Heart left ventricle (tissue), 16 donors: ENCODE data around the gene FAXC. TPM values are rescaled to one million over a fixed set of nuclear protein-coding genes. Genes with fewer than 3 reads are reported as not detected.

Experiments
- ATAC-seq, 4 donors: fragments of 200-7000 bp; cut with Tn5 transposase; one replicate each; pipeline ENCODE4 v1.9.1; 2020 to 2022; ENCODE audit warnings: moderate library complexity in 4 of 4, mild to moderate bottlenecking in 3 of 4, moderate number of reproducible peaks in 1 of 4
- DNase-seq, 5 donors: peaks; one replicate each; pipeline ENCODE4 v3.0.0-alpha.2; 2020
- H3K27ac ChIP-seq, 12 donors: fragments of 200-600 bp; sonication (generic) in 4 of 12; one replicate each; pipeline versions ENCODE4 v1.5.0 to v1.8.0; 2016 to 2022; ENCODE audit warnings: mild to moderate bottlenecking in 2 of 12
- H3K27me3 ChIP-seq, 9 donors: fragments of 200-600 bp; sonication (generic) in 2 of 9; one replicate each; pipeline versions ENCODE4 v1.5.1 to v1.8.0; 2016 to 2022; ENCODE audit warnings: mild to moderate bottlenecking in 3 of 9
- H3K36me3 ChIP-seq, 9 donors: fragments of 200-600 bp; sonication (generic) in 2 of 9; one replicate each; pipeline versions ENCODE4 v1.5.0 to v1.8.0; 2018 to 2022; ENCODE audit warnings: mild to moderate bottlenecking in 2 of 9
- H3K4me1 ChIP-seq, 12 donors: fragments of 200-600 bp; sonication (generic) in 4 of 12; one replicate each; pipeline versions ENCODE4 v1.5.0 to v1.8.0; 2016 to 2022; ENCODE audit warnings: mild to moderate bottlenecking in 3 of 12
- H3K4me3 ChIP-seq, 12 donors: fragments of 200-600 bp; sonication (generic) in 4 of 12; one replicate each; pipeline versions ENCODE4 v1.5.0 to v1.8.0; 2017 to 2022; ENCODE audit warnings: mild to moderate bottlenecking in 9 of 12, moderate library complexity in 4 of 12
- H3K9me3 ChIP-seq, 12 donors: fragments of 200-600 bp; sonication (generic) in 4 of 12; one replicate each; pipeline versions ENCODE4 v1.5.0 to v1.8.0; 2016 to 2022; ENCODE audit warnings: mild to moderate bottlenecking in 1 of 12
- CTCF ChIP-seq, 12 donors: fragments of 200-600 bp; sonication (generic) in 4 of 12; IDR thresholded peaks; one replicate each; pipeline versions ENCODE4 v1.5.0 to v1.8.0; 2018 to 2022; ENCODE audit warnings: antibody characterized with exemption in 12 of 12, mild to moderate bottlenecking in 5 of 12
- POLR2A ChIP-seq, 2 donors: fragments of 450-650 bp; IDR thresholded peaks; one replicate each; pipeline ENCODE4 v1.6.1; 2017; ENCODE audit warnings: antibody characterized with exemption in 2 of 2, mild to moderate bottlenecking in 2 of 2, moderate library complexity in 2 of 2
- WGBS, 4 donors: extraction: QIAGEN DNeasy Blood & Tissue Kit in 2 of 4; methylation state at CpG; one replicate each; pipeline versions ENCODE4 v1.1.5 to v1.1.7; 2013 to 2018; 5-methylcytosine and 5-hydroxymethylcytosine counted together
- intact Hi-C, 10 donors: fragments of 100-400 bp; cut with DNase I; formaldehyde crosslinking; loops; one replicate each; pipeline versions ENCODE4 v1.11.1 to v1.14.2; 2022
- polyA plus RNA-seq, 2 donors: library from polyadenylated mRNA; stranded (reverse); fragments of 200-250 nt; gene quantifications; one replicate each; pipeline ENCODE4 v1.2.3, GENCODE V29; 2013
- total RNA-seq, 9 donors: library from RNA; depleted of rRNA in 2 of 9; stranded (reverse); fragments of >200 nt in 2 of 9; fragmentation: NEBNext Ultra II Directional in 3 of 9; extraction: Animal tissue kit (Norgen Biotek cat#: 25700) in 3 of 9; gene quantifications; one replicate each; pipeline versions ENCODE4 v1.1.0 to v1.2.4, GENCODE V29; 2016 to 2023
- donor health status: ischemic (EF 13 %, LVEDD 7.1; RV severe dilation, severe dysfunction).
- donor health status: healthy with polysubstance abuse.
- donor health status: DM: no; HTN: yes; CAD: no.
- donor health status: DM: no; HTN: no; CAD: no.
- donor health status: ischemic (EF 25% LVEDD 6.9; RV normal size, moderate dysfunction).
- donor health status: ischemic (EF 25% LVEDD 5.7; RV mildly dilated, moderate dysfunction).
- donor health status: healthy.
- donor health status: DM: yes; HTN: yes; CAD: no.
- donor health status: ischemic (EF 35%, LVEDD 5.7; RV mildly dilated, moderate dysfunction).
- donor health status: nonischemic (EF 11% LVEDD 7.7; RV severe dilation, severe dysfunction).
- donor health status: DM: yes; HTN: yes; CAD: no.
- donor health status: PGD.
- donor health status: ischemic (EF 29% LVEDD 5.4; RV normal size, mild dysfunction).
- donor health status: nonischemic (EF 23%, LVEDD 6.1; RV moderate dilation, normal function).

FAXC gene
- total and polyA plus RNA-seq, 11 donors: under 0.01 to 3.2 (median 0.51) TPM; not detected in 3

GRCh38 chr6:99309557-99309956, 39.9 kb downstream of the FAXC start:
- TF ChIP-seq POLR2A (IDR thresholded peaks at IDR 0.05) (no peak), CTCF (IDR thresholded peaks at IDR 0.05) (no peak)
- no peak overlapping the region for H3K4me3 ChIP-seq
- DNase-seq (no peak), ATAC-seq (no peak)
- WGBS, 4 donors: 86 to 93% (median 90%) methylated on average over 4 of the region's 4 CpGs
- no peaks in the 10 kb centered on the region for H3K36me3 ChIP-seq
- no peaks in the 10 kb centered on the region for H3K9me3 ChIP-seq
- H3K4me1 ChIP-seq: no peaks in the 10 kb centered on the region
- intact Hi-C loops: no loop called here
- H3K27me3 ChIP-seq: no peaks in the 10 kb centered on the region
- H3K27ac ChIP-seq: no peak overlapping the region

- TF ChIP-seq POLR2A (IDR thresholded peaks at IDR 0.05) (no peak), CTCF (IDR thresholded peaks at IDR 0.05) (no peak)
- ATAC-seq (no peak), DNase-seq (no peak)
- intact Hi-C loops: no loop called here
- Histone ChIP-seq H3K4me3 (no peak overlapping the region), H3K36me3 (no peaks in the 10 kb centered on the region), H3K9me3 (no peaks in the 10 kb centered on the region), H3K4me1 (no peaks in the 10 kb centered on the region), H3K27ac (no peak overlapping the region), H3K27me3 (no peaks in the 10 kb centered on the region)
- 68 to 75% (median 70%) methylated on average over 3 of the region's 3 CpGs for WGBS, 4 donors
Observed at GRCh38 chr6:99308788-99309187, 40.7 kb downstream of the FAXC start.

- WGBS, 4 donors: 52 to 64% (median 61%) methylated on average over 11 of the region's 11 CpGs
- no peak for ATAC-seq
- TF ChIP-seq POLR2A (IDR thresholded peaks at IDR 0.05) (no peak), CTCF (IDR thresholded peaks at IDR 0.05) (no peak)
- H3K9me3 ChIP-seq: no peaks in the 10 kb centered on the region
- no peaks in the 10 kb centered on the region for H3K27me3 ChIP-seq
- DNase-seq: no peak
- H3K36me3 ChIP-seq: no peaks in the 10 kb centered on the region
- no peak overlapping the region for H3K4me3 ChIP-seq
- intact Hi-C loops: no loop called here
- no peak overlapping the region for H3K27ac ChIP-seq
- H3K4me1 ChIP-seq: no peaks in the 10 kb centered on the region
Observed at GRCh38 chr6:99307295-99307907, 42.1 kb downstream of the FAXC start.

GRCh38 chr6:99306341-99306740, 43.1 kb downstream of the FAXC start:
- intact Hi-C loops: no loop called here
- 53 to 74% (median 65%) methylated on average over 3 of the region's 3 CpGs for WGBS, 4 donors
- no peaks in the 10 kb centered on the region for H3K4me1 ChIP-seq
- no peaks in the 10 kb centered on the region for H3K27me3 ChIP-seq
- H3K4me3 ChIP-seq: no peak overlapping the region
- H3K9me3 ChIP-seq: no peaks in the 10 kb centered on the region
- no peak overlapping the region for H3K27ac ChIP-seq
- no peaks in the 10 kb centered on the region for H3K36me3 ChIP-seq
- no peak for ATAC-seq
- no peak for TF ChIP-seq CTCF (IDR thresholded peaks at IDR 0.05)
- no peak for TF ChIP-seq POLR2A (IDR thresholded peaks at IDR 0.05)
- DNase-seq: no peak
